Endothelial cell of umbilical vein (primary cell): ENCODE results near the gene GRK5. TPM values are rescaled to one million over a fixed set of nuclear protein-coding genes. Genes with fewer than 3 reads are reported as not detected.

Experiments used
- BruUV-seq: library from RNA; stranded (reverse); fragments of 400-500 nt; replicated peaks from 2 replicates; lab custom pipeline; 2021; lab: Mats Ljungman, UMichigan
- CTCF ChIA-PET: fragments of 300-600, 350-600 bp; sonication (Branson Sonifier 250); formaldehyde crosslinking; loops from one replicate; lab custom pipeline; 2021; ENCODE audit warnings: antibody characterized with exemption, inconsistent platforms; lab: Charles Lee
- POLR2A ChIA-PET: fragments of 300-600, 350-600 bp; sonication (Branson Sonifier 250); formaldehyde crosslinking; loops from one replicate; lab custom pipeline; 2021; ENCODE audit warnings: antibody characterized with exemption, inconsistent platforms; lab: Charles Lee
- DNase-seq: peaks from one replicate; pipeline ENCODE4 v3.0.0-alpha.2; 2011; ENCODE audit warnings: low read depth, low spot score
- FAIRE-seq: peaks from 2 replicates; lab custom pipeline; 2011; peaks lifted over from hg19 to GRCh38; lab: Jason Lieb, UNC
- H2AFZ ChIP-seq: 2 replicates; pipeline ENCODE4 v1.6.0; 2012; ENCODE audit warnings: low read depth, low read length, control low read depth, inconsistent platforms
- H3K27ac ChIP-seq: 2 replicates; pipeline ENCODE4 v1.5.1; 2011; ENCODE audit warnings: low read depth, mild to moderate bottlenecking, control low read depth, low read length, moderate library complexity; ENCODE audit not compliant: insufficient read depth
- H3K27me3 ChIP-seq, 2 experiments: 2 replicates each; pipeline versions ENCODE4 v1.6.0 to v1.6.1; 2011; ENCODE audit warnings: low read length in 2 of 2, mixed read lengths in 1 of 2; ENCODE audit not compliant: control insufficient read depth in 2 of 2, insufficient read depth in 2 of 2
- H3K36me3 ChIP-seq, 2 experiments: 2 replicates in 1 of 2; 3 replicates in 1 of 2; pipeline ENCODE4 v1.5.1; 2011; ENCODE audit warnings: low read length in 2 of 2, mild to moderate bottlenecking in 1 of 2, moderate library complexity in 1 of 2; ENCODE audit not compliant: control insufficient read depth in 2 of 2, insufficient read depth in 2 of 2; ENCODE audit errors: extremely low read depth in 1 of 2
- H3K4me1 ChIP-seq: 3 replicates; pipeline ENCODE4 v1.5.1; 2011; ENCODE audit warnings: mild to moderate bottlenecking, low read length; ENCODE audit not compliant: control insufficient read depth, insufficient read depth; ENCODE audit errors: extremely low read depth
- H3K4me2 ChIP-seq: 2 replicates; pipeline ENCODE4 v1.6.1; 2011; ENCODE audit warnings: low read length, control low read depth, mixed read lengths; ENCODE audit not compliant: insufficient read depth
- H3K4me3 ChIP-seq, 3 experiments: fragments of 200-600 bp in 1 of 3; sonication (generic), shearing (Covaris generic) in 1 of 3; replicated peaks in 1 of 3; 2 replicates each; pipeline ENCODE4 v1.5.1; 2011 to 2016; ENCODE audit warnings: control low read depth in 3 of 3, low read length in 3 of 3, mild to moderate bottlenecking in 2 of 3, inconsistent platforms in 1 of 3, low read depth in 1 of 3, moderate library complexity in 1 of 3; ENCODE audit not compliant: insufficient read depth in 1 of 3
- H3K79me2 ChIP-seq: 2 replicates; pipeline ENCODE4 v1.6.0; 2012; ENCODE audit warnings: low read length, inconsistent platforms; ENCODE audit not compliant: control insufficient read depth, insufficient read depth
- H3K9ac ChIP-seq: replicated peaks from 2 replicates; pipeline ENCODE3; 2011; ENCODE audit warnings: low read length, control low read depth; ENCODE audit not compliant: insufficient read depth; ENCODE audit errors: extremely low read depth
- H3K9me1 ChIP-seq: replicated peaks from 3 replicates; pipeline ENCODE4 v1.6.0; 2011; ENCODE audit warnings: mild to moderate bottlenecking, low read length; ENCODE audit not compliant: control insufficient read depth, insufficient read depth; ENCODE audit errors: extremely low read depth
- H3K9me3 ChIP-seq: replicated peaks from 2 replicates; pipeline ENCODE4 v1.5.1; 2012; ENCODE audit warnings: low read length, inconsistent platforms; ENCODE audit not compliant: control insufficient read depth, insufficient read depth
- H4K20me1 ChIP-seq: replicated peaks from 2 replicates; pipeline ENCODE3; 2011; ENCODE audit warnings: mild to moderate bottlenecking, low read length; ENCODE audit not compliant: control insufficient read depth, insufficient read depth; ENCODE audit errors: extremely low read depth
- EZH2 ChIP-seq: IDR thresholded peaks from 2 replicates; pipeline ENCODE4 v1.6.1; 2012; ENCODE audit warnings: borderline replicate concordance, low read depth, mild to moderate bottlenecking, moderate library complexity, low read length, inconsistent platforms; ENCODE audit not compliant: severe bottlenecking
- FOS ChIP-seq: IDR thresholded peaks from 2 replicates; pipeline ENCODE4 v1.6.1; 2011; ENCODE audit warnings: mild to moderate bottlenecking, low read length, moderate library complexity, borderline replicate concordance; ENCODE audit not compliant: insufficient read depth
- GATA2 ChIP-seq: IDR thresholded peaks from 2 replicates; pipeline ENCODE4 v1.7.0; 2011; ENCODE audit warnings: low read depth, mild to moderate bottlenecking, moderate library complexity, mixed read lengths, low read length; ENCODE audit not compliant: insufficient read length, insufficient read depth
- JUN ChIP-seq: IDR thresholded peaks from 2 replicates; pipeline ENCODE4 v1.6.1; 2011; ENCODE audit warnings: borderline replicate concordance, low read depth; ENCODE audit not compliant: insufficient read length, insufficient read depth
- MYC ChIP-seq: IDR thresholded peaks from one replicate; pipeline ENCODE4 v1.6.1; 2011; ENCODE audit warnings: mild to moderate bottlenecking, low read depth, low read length
- POLR2A ChIP-seq: IDR thresholded peaks from 2 replicates; pipeline ENCODE4 v1.6.1; 2012; ENCODE audit warnings: low read depth, mild to moderate bottlenecking, control low read depth, low read length
- POLR2AphosphoS5 ChIP-seq: IDR thresholded peaks from 2 replicates; pipeline ENCODE4 v1.6.1; 2012; ENCODE audit warnings: low read depth, mild to moderate bottlenecking, control low read depth, low read length, moderate library complexity; ENCODE audit not compliant: insufficient read depth
- dilution Hi-C: fragments of 300-500 bp; cut with MboI; formaldehyde crosslinking; loops from one replicate; pipeline ENCODE4 v1.15.0; 2019; ENCODE audit warnings: low sequenced_read_pairs; ENCODE audit not compliant: extremely low pct_ligation_motif_present
- intact Hi-C: fragments of 100-400 bp; cut with micrococcal nuclease; formaldehyde crosslinking; loops from one replicate; pipeline ENCODE4 v1.10.0; 2022
- polyA plus RNA-seq, 4 experiments: library from polyadenylated mRNA; depleted of rRNA in 3 of 4; stranded (reverse) in 3 of 4; unstranded in 1 of 4; fragments of >200 nt; gene quantifications; 2 replicates each; pipeline versions ENCODE4 v1.2.1 to v1.2.3, GENCODE V29; 2011 to 2012; ENCODE audit warnings: missing spikeins in 1 of 4
- total RNA-seq: library from RNA; stranded (reverse); gene quantifications from 2 replicates; pipeline ENCODE4 v1.2.3, GENCODE V29; 2021
- TF ChIP-seq, protein P1 (sequence below), 2 donors: IDR thresholded peaks; 1 replicate in 1 of 2; 2 replicates in 1 of 2; pipeline ENCODE4 v1.5.1; 2011; ENCODE audit warnings: low read length in 2 of 2, mild to moderate bottlenecking in 2 of 2, moderate library complexity in 2 of 2, control low read depth in 1 of 2, inconsistent platforms in 1 of 2, low read depth in 1 of 2; ENCODE audit not compliant: insufficient read depth in 1 of 2; ENCODE audit errors: extremely low read depth in 1 of 2
- TF ChIP-seq, protein P2 (sequence below): IDR thresholded peaks from 2 replicates; pipeline ENCODE4 v1.6.1; 2011; ENCODE audit not compliant: insufficient read depth, insufficient read length

GRK5 gene
- total and polyA plus RNA-seq, 2 donors (not counting 3 experiments of a cell fraction or from before 2014, with no cell fraction given) = 13.1 to 29.5 TPM

DNA sequence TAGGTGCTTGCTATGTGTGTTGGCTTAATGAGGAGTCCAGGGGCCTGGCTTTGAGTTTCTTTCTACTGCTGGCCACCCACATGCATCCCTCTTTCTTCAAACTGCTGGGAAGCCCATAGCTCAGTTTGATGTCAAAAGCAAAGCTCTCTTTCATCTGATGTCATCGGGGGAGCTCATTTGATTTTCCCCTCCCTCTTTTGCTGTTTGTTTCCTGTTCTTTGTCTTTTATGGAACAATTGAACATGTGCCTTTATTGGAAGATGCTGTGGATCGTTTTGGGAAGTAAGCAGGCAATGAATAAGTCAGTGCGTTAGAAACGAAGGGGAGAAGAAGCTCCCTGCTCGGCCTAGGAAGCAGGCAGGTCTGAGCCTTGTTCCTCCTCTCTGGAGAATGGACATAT lies 140.7 kb downstream of the GRK5 start:
- BruUV-seq = no TSS peak
- Histone ChIP-seq H3K4me2 (no peak overlapping the region), H3K27me3 (no peaks in the 10 kb centered on the region), H3K4me1 (no peaks in the 10 kb centered on the region), H3K9me3 (no peaks in the 10 kb centered on the region), H3K27ac (no peak overlapping the region), H3K36me3 (no peaks in the 10 kb centered on the region), H3K4me3 (no peak overlapping the region), H3K9ac (no peak overlapping the region), H3K9me1 (no peaks in the 10 kb centered on the region), H4K20me1 (no peaks in the 10 kb centered on the region), H3K79me2 (no peaks in the 10 kb centered on the region), H2AFZ (no peak overlapping the region)
- intact Hi-C loops = no loop called here
- POLR2A ChIA-PET = no interaction called here
- dilution Hi-C loops = no loop called here
- peak; percentile 42 for DNase-seq
- no peak for FAIRE-seq
- CTCF ChIA-PET = interaction anchor here (0.6 to 1.9 kb wide), 3 partner anchors 9 to 142 kb away, joined by 3 to 7 read pairs (median 3); no protein-coding TSS in a partner anchor
- TF ChIP-seq POLR2A = no peak
- TF ChIP-seq FOS = no peak
- no peak for TF ChIP-seq MYC
- TF ChIP-seq, protein P1, sequence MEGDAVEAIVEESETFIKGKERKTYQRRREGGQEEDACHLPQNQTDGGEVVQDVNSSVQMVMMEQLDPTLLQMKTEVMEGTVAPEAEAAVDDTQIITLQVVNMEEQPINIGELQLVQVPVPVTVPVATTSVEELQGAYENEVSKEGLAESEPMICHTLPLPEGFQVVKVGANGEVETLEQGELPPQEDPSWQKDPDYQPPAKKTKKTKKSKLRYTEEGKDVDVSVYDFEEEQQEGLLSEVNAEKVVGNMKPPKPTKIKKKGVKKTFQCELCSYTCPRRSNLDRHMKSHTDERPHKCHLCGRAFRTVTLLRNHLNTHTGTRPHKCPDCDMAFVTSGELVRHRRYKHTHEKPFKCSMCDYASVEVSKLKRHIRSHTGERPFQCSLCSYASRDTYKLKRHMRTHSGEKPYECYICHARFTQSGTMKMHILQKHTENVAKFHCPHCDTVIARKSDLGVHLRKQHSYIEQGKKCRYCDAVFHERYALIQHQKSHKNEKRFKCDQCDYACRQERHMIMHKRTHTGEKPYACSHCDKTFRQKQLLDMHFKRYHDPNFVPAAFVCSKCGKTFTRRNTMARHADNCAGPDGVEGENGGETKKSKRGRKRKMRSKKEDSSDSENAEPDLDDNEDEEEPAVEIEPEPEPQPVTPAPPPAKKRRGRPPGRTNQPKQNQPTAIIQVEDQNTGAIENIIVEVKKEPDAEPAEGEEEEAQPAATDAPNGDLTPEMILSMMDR (IDR thresholded peaks at IDR 0.05; ENCODE audit: extremely low read depth in 1 of 2, insufficient read depth in 1 of 2, low read depth in 1 of 2, low read length in 2 of 2) = no peak
- TF ChIP-seq GATA2 = no peak
- no peak for TF ChIP-seq EZH2
- TF ChIP-seq JUN = no peak
- TF ChIP-seq POLR2AphosphoS5 = no peak
- TF ChIP-seq, protein P2, sequence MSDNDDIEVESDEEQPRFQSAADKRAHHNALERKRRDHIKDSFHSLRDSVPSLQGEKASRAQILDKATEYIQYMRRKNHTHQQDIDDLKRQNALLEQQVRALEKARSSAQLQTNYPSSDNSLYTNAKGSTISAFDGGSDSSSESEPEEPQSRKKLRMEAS = no peak
